Panc1 (cell line): ENCODE results near the gene LDHAL6A. TPM values are rescaled to one million over a fixed set of nuclear protein-coding genes. Genes with fewer than 3 reads are reported as not detected.

Experiments
- ATAC-seq: fragments of 200-7000 bp; cut with Tn5 transposase; 2 replicates; pipeline ENCODE4 v1.9.1; 2020; ENCODE audit warnings: mild to moderate bottlenecking, moderate library complexity
- BruUV-seq: library from RNA; stranded (reverse); fragments of 400-500 nt; replicated peaks from 2 replicates; lab custom pipeline; 2021; lab: Mats Ljungman, UMichigan
- CTCF ChIA-PET: fragments of 300-600 bp; sonication (Branson Sonifier 250); formaldehyde crosslinking; loops from one replicate; lab custom pipeline; 2022; ENCODE audit warnings: antibody characterized with exemption; lab: Charles Lee
- POLR2A ChIA-PET: fragments of 300-600 bp; sonication (Branson Sonifier 250); formaldehyde crosslinking; loops from one replicate; lab custom pipeline; 2022; ENCODE audit warnings: antibody characterized with exemption; lab: Charles Lee
- DNase-seq: peaks from one replicate; pipeline ENCODE4 v3.0.0-alpha.2; 2010; ENCODE audit warnings: low read depth, low spot score
- H3K27ac ChIP-seq: 2 replicates; pipeline ENCODE4 v1.5.1; 2011; ENCODE audit warnings: mild to moderate bottlenecking, low read length, inconsistent platforms
- H3K27me3 ChIP-seq: fragments of 200-500 bp; sonication (Bioruptor generic); 2 replicates; pipeline ENCODE4 v1.6.0; 2014; ENCODE audit warnings: low read length, inconsistent platforms; ENCODE audit not compliant: control insufficient read depth, insufficient read depth
- H3K36me3 ChIP-seq: fragments of 200-500 bp; sonication (Bioruptor generic); 2 replicates; pipeline ENCODE4 v1.5.1; 2014; ENCODE audit warnings: inconsistent platforms, mild to moderate bottlenecking, low read length, moderate library complexity; ENCODE audit not compliant: control insufficient read depth, insufficient read depth
- H3K4me1 ChIP-seq: 2 replicates; pipeline ENCODE4 v1.5.1; 2011; ENCODE audit warnings: inconsistent platforms, mild to moderate bottlenecking, low read length, moderate library complexity; ENCODE audit not compliant: control insufficient read depth, insufficient read depth
- H3K4me3 ChIP-seq, 2 experiments: 2 replicates each; pipeline ENCODE4 v1.5.1; 2011 to 2012; ENCODE audit warnings: low read depth in 2 of 2, low read length in 2 of 2, mild to moderate bottlenecking in 2 of 2, inconsistent platforms in 1 of 2, moderate library complexity in 1 of 2
- H3K9me3 ChIP-seq: fragments of 200-500 bp; sonication (Bioruptor generic); 2 replicates; pipeline ENCODE4 v1.5.1; 2014; ENCODE audit warnings: low read depth, mild to moderate bottlenecking, inconsistent platforms, low read length, moderate library complexity; ENCODE audit not compliant: control insufficient read depth, insufficient read depth
- POLR2AphosphoS5 ChIP-seq: IDR thresholded peaks from 2 replicates; pipeline ENCODE4 v1.6.1; 2012; ENCODE audit warnings: mild to moderate bottlenecking, low read depth, low read length, moderate library complexity
- SIN3A ChIP-seq: IDR thresholded peaks from 2 replicates; pipeline ENCODE4 v1.6.1; 2012; ENCODE audit warnings: low read depth, mild to moderate bottlenecking, low read length, moderate library complexity, borderline replicate concordance; ENCODE audit not compliant: insufficient read depth
- TCF7L2 ChIP-seq: IDR thresholded peaks from 2 replicates; pipeline ENCODE4 v1.6.1; 2011; ENCODE audit warnings: mild to moderate bottlenecking, low read depth, low read length, inconsistent platforms
- in situ Hi-C: cut with HindIII; loops from 2 replicates; pipeline ENCODE4 v1.10.0; 2016; ENCODE audit warnings: low sequenced_read_pairs, low pct_unique_long_range_greater_than_20kb
- intact Hi-C: fragments of 100-400 bp; cut with micrococcal nuclease; formaldehyde crosslinking; loops from one replicate; pipeline ENCODE4 v1.10.0; 2022; ENCODE audit not compliant: unreplicated experiment
- total RNA-seq: library from RNA; stranded (reverse); gene quantifications from one replicate; pipeline ENCODE4 v1.2.1, GENCODE V29; 2021; ENCODE audit not compliant: unreplicated experiment
- TF ChIP-seq, protein P1 (sequence below), 2 experiments: IDR thresholded peaks; 2 replicates each; pipeline ENCODE4 v1.6.1; 2011 to 2012; ENCODE audit warnings: low read depth in 2 of 2, control low read depth in 1 of 2, low read length in 1 of 2, mild to moderate bottlenecking in 1 of 2, moderate library complexity in 1 of 2; ENCODE audit not compliant: insufficient read depth in 1 of 2
- TF ChIP-seq, protein P2 (sequence below): fragments of 450-650 bp; IDR thresholded peaks from 2 replicates; pipeline ENCODE4 v1.5.1; 2017; ENCODE audit warnings: mild to moderate bottlenecking

Gene LDHAL6A
- total RNA-seq, 1 experiment from 2014 or later, result not detected

DNA sequence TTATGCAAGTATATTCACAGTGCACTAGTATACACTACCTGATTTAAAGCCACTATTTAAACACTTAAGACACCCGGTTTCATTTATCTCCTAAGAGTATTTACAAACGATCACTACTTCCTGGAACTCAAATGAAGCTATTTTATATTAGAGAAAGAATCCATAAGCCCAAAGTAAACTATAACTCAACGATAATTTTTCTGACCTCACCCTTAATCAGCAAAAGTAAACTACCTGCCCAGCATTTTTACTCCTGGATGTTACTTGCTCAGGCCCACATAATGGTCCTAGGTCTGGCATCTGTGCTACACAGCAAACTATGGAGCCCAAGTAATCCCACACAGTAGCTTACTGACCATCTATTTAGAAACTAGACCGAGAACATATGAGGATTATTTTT is 37.7 kb downstream of the LDHAL6A start:
- ATAC-seq, result no peak
- no TSS peak for BruUV-seq
- Histone ChIP-seq H3K36me3 (peaks cover 5% of the 10 kb centered on the region), H3K27me3 (no peaks in the 10 kb centered on the region), H3K27ac (no peak overlapping the region), H3K4me1 (no peaks in the 10 kb centered on the region), H3K9me3 (no peaks in the 10 kb centered on the region), H3K4me3 (no peak overlapping the region)
- in situ Hi-C loops, result no loop called here
- no peak for DNase-seq
- no peak for TF ChIP-seq TCF7L2
- ChIA-PET POLR2A (no interaction called here), CTCF (no interaction called here)
- intact Hi-C loops, result no loop called here

DNA sequence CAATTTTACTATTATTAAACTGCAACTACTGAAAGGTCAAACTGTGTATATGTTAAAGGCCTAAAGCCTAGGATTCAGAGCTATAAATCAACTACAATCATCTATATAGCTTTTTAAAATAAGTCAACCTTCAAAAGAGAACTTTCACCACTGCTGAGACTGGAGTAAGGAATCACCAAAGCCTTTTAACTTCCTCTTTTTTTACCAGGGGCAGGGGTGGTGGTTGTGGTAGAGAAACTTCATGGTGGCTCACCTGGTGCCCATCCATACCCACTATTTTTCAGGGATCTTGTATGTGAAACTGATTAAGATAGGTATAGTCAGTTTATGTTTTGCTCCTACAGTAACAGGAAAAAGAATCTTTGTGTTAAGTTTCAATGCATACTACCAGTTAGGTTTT is 39.6 kb downstream of the LDHAL6A start:
- no peak for TF ChIP-seq SIN3A
- TF ChIP-seq, protein P1, sequence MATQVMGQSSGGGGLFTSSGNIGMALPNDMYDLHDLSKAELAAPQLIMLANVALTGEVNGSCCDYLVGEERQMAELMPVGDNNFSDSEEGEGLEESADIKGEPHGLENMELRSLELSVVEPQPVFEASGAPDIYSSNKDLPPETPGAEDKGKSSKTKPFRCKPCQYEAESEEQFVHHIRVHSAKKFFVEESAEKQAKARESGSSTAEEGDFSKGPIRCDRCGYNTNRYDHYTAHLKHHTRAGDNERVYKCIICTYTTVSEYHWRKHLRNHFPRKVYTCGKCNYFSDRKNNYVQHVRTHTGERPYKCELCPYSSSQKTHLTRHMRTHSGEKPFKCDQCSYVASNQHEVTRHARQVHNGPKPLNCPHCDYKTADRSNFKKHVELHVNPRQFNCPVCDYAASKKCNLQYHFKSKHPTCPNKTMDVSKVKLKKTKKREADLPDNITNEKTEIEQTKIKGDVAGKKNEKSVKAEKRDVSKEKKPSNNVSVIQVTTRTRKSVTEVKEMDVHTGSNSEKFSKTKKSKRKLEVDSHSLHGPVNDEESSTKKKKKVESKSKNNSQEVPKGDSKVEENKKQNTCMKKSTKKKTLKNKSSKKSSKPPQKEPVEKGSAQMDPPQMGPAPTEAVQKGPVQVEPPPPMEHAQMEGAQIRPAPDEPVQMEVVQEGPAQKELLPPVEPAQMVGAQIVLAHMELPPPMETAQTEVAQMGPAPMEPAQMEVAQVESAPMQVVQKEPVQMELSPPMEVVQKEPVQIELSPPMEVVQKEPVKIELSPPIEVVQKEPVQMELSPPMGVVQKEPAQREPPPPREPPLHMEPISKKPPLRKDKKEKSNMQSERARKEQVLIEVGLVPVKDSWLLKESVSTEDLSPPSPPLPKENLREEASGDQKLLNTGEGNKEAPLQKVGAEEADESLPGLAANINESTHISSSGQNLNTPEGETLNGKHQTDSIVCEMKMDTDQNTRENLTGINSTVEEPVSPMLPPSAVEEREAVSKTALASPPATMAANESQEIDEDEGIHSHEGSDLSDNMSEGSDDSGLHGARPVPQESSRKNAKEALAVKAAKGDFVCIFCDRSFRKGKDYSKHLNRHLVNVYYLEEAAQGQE (IDR thresholded peaks at IDR 0.05; ENCODE audit: insufficient read depth in 1 of 2, low read depth in 2 of 2, low read length in 1 of 2), result no peak
- TF ChIP-seq POLR2AphosphoS5, result no peak
- TF ChIP-seq TCF7L2, result no peak
- TF ChIP-seq, protein P2, sequence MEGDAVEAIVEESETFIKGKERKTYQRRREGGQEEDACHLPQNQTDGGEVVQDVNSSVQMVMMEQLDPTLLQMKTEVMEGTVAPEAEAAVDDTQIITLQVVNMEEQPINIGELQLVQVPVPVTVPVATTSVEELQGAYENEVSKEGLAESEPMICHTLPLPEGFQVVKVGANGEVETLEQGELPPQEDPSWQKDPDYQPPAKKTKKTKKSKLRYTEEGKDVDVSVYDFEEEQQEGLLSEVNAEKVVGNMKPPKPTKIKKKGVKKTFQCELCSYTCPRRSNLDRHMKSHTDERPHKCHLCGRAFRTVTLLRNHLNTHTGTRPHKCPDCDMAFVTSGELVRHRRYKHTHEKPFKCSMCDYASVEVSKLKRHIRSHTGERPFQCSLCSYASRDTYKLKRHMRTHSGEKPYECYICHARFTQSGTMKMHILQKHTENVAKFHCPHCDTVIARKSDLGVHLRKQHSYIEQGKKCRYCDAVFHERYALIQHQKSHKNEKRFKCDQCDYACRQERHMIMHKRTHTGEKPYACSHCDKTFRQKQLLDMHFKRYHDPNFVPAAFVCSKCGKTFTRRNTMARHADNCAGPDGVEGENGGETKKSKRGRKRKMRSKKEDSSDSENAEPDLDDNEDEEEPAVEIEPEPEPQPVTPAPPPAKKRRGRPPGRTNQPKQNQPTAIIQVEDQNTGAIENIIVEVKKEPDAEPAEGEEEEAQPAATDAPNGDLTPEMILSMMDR, result no peak
- intact Hi-C loops (no loop called here), in situ Hi-C loops (no loop called here)
- Histone ChIP-seq H3K9me3 (no peaks in the 10 kb centered on the region), H3K36me3 (peaks cover 2% of the 10 kb centered on the region; the same call in 1 of the 2 replicates), H3K4me1 (no peaks in the 10 kb centered on the region), H3K27ac (no peak overlapping the region), H3K27me3 (no peaks in the 10 kb centered on the region), H3K4me3 (no peak overlapping the region)
- no TSS peak for BruUV-seq
- CTCF ChIA-PET, result no interaction called here
- POLR2A ChIA-PET, result no interaction called here
- ATAC-seq, result no peak
- DNase-seq, result no peak

DNA sequence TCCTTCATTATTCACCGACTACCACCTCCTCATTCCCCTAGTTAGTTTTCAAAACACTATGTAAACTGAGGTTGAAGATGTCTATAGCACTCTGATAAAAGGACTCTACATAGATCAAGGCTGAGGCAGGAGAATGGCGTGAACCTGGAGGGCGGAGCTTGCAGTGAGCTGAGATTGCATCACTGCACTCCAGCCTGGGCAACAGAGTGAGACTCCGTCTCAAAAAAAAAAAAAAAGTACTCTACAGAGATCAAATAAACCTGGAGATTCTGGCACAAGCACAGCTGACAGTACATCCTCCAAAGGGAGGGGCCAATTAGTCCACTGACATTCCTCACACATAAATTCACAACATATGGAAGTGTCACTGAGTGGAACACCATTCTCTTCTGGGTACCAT is 40.0 kb downstream of the LDHAL6A start:
- H3K27ac ChIP-seq, result no peak overlapping the region
- DNase-seq, result no peak
- no peak overlapping the region for H3K4me3 ChIP-seq
- ATAC-seq, result no peak
- TF ChIP-seq SIN3A (no peak), TCF7L2 (no peak), POLR2AphosphoS5 (no peak)
- TF ChIP-seq, protein P1 (IDR thresholded peaks at IDR 0.05; ENCODE audit: insufficient read depth in 1 of 2, low read depth in 2 of 2, low read length in 1 of 2), result no peak
- TF ChIP-seq, protein P2, result no peak
- 0 out of 2 replicates have a peak, but pooled peaks cover 2% of the 10 kb centered on the region for H3K36me3 ChIP-seq
- no peaks in the 10 kb centered on the region for H3K9me3 ChIP-seq
- H3K4me1 ChIP-seq, result no peaks in the 10 kb centered on the region
- ChIA-PET CTCF (no interaction called here), POLR2A (no interaction called here)
- no peaks in the 10 kb centered on the region for H3K27me3 ChIP-seq
- intact Hi-C loops, result no loop called here
- no TSS peak for BruUV-seq
- in situ Hi-C loops, result no loop called here
